KOPT-K1 (cell line): ENCODE data around the gene OPTC.
"Not testable (repeated sequence)": the region's sequence is repeated elsewhere in the genome, so short reads cannot be mapped to it uniquely, and the experiment has no call there.

Experiments used
- H3K27ac ChIP-seq: fragments of 200-600 bp; sonication (generic); 2 replicates; pipeline ENCODE4 v1.5.1; 2016; ENCODE audit warnings: antibody characterized with exemption, mild to moderate bottlenecking, low read depth, low read length; ENCODE audit not compliant: poor library complexity, severe bottlenecking
- H3K36me3 ChIP-seq: fragments of 200-600 bp; sonication (generic); 2 replicates; pipeline ENCODE4 v1.5.1; 2017; ENCODE audit warnings: antibody characterized with exemption, mild to moderate bottlenecking, low read length, moderate library complexity; ENCODE audit not compliant: insufficient read depth
- H3K9me3 ChIP-seq: fragments of 200-600 bp; sonication (generic); 2 replicates; pipeline ENCODE4 v1.5.1; 2017; ENCODE audit warnings: antibody characterized with exemption, low read length, mild to moderate bottlenecking; ENCODE audit not compliant: insufficient read depth, poor library complexity, severe bottlenecking

OPTC gene

GRCh38 chr1:203493901-203494300 lies at the start of gene OPTC:
OPTC (plus strand) TSS chr1:203494153; CDS start chr1:203496006, 1,853 bp downstream.
- Histone ChIP-seq H3K9me3 (no peaks in the 10 kb centered on the region), H3K27ac (no peak within 1 kb of the TSS), H3K36me3 (no peaks in the 10 kb centered on the region)

DNA sequence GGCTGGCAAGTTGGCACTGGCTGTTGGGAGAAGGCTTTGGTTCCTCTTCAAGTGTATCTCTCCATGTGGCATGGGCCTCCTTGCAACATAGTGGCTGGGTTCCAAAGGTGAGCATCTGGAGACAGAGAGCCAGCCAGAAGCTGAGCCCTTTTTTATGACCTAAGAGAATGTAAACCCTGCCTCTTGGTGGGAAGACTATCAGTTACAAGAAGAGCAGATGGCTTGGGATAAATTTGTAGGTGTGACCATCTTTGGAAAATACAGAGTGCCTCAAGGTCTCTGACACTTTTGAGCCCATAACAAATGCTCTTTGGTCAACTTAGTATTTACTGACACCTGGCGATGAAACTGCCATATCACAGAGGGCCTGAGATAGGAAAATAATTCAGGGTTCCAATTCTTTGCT lies 49.8 kb upstream of the OPTC start:
- no peak overlapping the region for H3K27ac ChIP-seq
- H3K36me3 ChIP-seq, result no peaks in the 10 kb centered on the region
- peaks cover 5% of the 10 kb centered on the region for H3K9me3 ChIP-seq

GRCh38 chr1:203447151-203447550 lies 46.8 kb upstream of the OPTC start:
- H3K27ac ChIP-seq, result no peak overlapping the region

DNA sequence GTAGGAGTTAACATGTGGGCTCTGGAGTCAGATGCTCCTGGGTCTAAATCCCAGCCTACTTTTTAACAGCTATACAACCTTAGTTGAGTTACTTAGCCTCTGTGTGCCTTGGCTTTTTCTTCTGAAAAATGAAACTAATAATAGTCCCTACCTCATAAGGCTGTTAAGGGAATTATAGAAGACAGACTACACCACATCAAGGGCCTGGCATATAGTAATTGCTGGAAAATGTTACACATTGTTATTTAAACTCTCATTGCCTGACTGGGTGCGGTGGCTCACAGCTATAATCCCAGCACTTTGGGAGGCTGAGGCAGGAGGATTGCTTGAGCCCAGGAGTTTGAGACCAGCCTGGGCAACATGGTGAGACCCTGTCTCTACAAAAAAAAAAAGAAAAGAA lies 46.4 kb upstream of the OPTC start:
- H3K9me3 ChIP-seq, H3K27ac ChIP-seq: not testable (repeated sequence)

More at GRCh38 chr1:203447151-203447550, 46.8 kb upstream of the OPTC start:
- Histone ChIP-seq H3K36me3 (no peaks in the 10 kb centered on the region), H3K9me3 (peaks cover 5% of the 10 kb centered on the region)

GRCh38 chr1:203448521-203449061 lies 45.4 kb upstream of the OPTC start:
- no peak overlapping the region for H3K27ac ChIP-seq
- peaks cover 5% of the 10 kb centered on the region for H3K9me3 ChIP-seq
- H3K36me3 ChIP-seq, result no peaks in the 10 kb centered on the region

More for the DNA sequence above, 46.4 kb upstream of the OPTC start:
- not testable (repeated sequence) for H3K36me3 ChIP-seq

GRCh38 chr1:203450001-203450400 lies 44.0 kb upstream of the OPTC start:
- Histone ChIP-seq H3K36me3 (no peaks in the 10 kb centered on the region), H3K9me3 (peaks cover 4% of the 10 kb centered on the region), H3K27ac (no peak overlapping the region)

DNA sequence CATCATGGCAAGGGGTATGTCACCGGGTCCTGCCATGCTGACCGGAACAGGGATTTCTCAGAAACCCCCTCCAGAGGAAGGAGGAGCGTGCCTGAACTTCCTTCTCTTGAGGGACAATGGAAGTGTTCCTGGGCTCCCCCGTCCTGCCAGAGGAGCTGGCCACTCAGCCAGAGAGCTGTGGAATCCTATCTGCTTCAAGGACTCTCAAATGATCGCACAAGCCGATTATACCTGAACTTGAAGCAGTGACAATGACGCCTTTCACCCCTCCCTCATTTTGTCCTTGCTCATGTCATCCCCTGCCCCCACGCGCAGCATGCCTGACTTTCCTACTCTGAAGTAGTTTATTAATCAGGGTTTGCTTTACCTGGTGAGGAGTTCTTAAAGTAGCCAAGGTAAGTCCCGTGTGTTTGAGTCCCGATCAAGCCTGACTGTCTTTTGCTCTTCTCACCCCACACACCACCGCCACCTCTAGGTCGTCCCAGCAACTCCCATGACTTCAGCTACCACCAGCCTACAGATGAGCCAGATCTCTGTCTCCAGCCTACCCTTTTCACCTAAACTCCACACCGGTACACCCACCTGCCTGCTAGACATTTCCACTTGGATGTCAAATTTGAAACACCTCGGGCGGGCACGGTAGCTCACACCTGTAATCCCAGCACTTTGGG lies 43.3 kb upstream of the OPTC start:
- Histone ChIP-seq H3K36me3 (no peaks in the 10 kb centered on the region), H3K27ac (no peak overlapping the region), H3K9me3 (no peaks in the 10 kb centered on the region)

- H3K36me3 ChIP-seq, result no peaks in the 10 kb centered on the region
- H3K9me3 ChIP-seq, result no peaks in the 10 kb centered on the region
- no peak overlapping the region for H3K27ac ChIP-seq
Observed at GRCh38 chr1:203451836-203452784, 41.8 kb upstream of the OPTC start.

DNA sequence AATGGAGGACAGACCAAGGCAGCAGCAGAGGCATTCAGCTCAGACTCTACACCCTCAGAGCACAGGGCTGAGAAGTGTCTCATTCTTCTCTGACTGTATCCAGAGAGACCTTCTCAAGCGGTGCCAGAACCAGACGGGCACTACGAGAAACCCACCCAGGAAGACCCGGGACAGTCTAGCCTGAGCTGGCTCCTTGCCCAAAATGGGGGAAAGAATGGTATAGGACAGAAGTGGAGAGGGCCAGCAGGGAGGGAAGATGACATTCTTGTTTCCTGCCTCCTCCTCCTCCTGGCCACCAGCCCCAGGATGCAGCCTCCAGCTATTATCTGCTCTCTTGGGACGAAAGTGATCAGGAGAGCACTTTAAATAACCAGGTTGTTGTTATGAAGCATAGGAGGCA lies 40.9 kb upstream of the OPTC start:
- no peaks in the 10 kb centered on the region for H3K9me3 ChIP-seq
- H3K27ac ChIP-seq, result no peak overlapping the region

GRCh38 chr1:203453616-203454015 lies 40.3 kb upstream of the OPTC start:
- H3K36me3 ChIP-seq, result no peaks in the 10 kb centered on the region
- no peaks in the 10 kb centered on the region for H3K9me3 ChIP-seq
- no peak overlapping the region for H3K27ac ChIP-seq

More for the DNA sequence above, 40.9 kb upstream of the OPTC start:
- H3K36me3 ChIP-seq, result no peaks in the 10 kb centered on the region

- H3K36me3 ChIP-seq, result no peaks in the 10 kb centered on the region
- H3K27ac ChIP-seq, result no peak overlapping the region
- H3K9me3 ChIP-seq, result no peaks in the 10 kb centered on the region
Observed at GRCh38 chr1:203454986-203455471, 38.9 kb upstream of the OPTC start.

- Histone ChIP-seq H3K27ac (no peak overlapping the region), H3K9me3 (no peaks in the 10 kb centered on the region), H3K36me3 (no peaks in the 10 kb centered on the region)
Observed at GRCh38 chr1:203455706-203456105, 38.2 kb upstream of the OPTC start.

DNA sequence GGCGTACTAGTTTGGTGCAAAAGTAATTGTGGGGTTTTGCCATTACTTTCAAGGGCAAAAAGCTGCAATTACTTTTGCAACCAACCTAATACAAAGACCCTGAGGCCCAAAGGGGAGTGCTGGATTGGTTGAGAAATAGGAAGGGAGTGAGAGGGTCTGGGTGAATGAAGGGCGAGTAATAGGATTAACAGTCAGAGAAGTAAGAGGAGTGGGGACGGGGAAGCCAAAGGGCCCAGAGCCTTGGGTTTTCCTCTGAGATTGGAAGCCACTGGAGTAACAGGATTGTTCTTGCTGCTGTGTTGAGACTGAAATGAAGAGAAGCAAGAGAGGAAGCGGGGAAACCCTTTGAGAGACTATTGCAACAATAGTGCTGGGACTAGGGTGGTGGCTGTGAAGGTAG lies 37.4 kb upstream of the OPTC start:
- H3K27ac ChIP-seq, result no peak overlapping the region
- no peaks in the 10 kb centered on the region for H3K9me3 ChIP-seq
- H3K36me3 ChIP-seq, result no peaks in the 10 kb centered on the region

DNA sequence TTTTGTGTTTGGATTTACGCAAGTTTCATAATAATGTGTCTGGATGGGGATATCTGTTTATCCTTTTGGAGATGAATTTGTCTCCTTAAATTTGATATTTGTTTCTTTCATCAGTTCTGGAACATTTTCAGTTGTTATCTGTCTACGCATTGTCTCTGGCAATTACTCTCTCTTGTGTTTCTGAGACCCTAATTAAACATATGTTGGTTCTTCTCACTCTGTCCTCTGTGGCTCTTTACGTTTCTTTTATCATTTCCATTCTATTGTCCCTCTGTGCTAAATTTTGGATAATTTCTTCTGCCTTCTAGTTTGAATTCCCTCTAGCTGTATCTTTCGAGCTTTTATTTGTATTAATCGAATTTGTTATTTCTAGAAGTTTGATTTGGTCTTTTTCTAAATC lies 35.9 kb upstream of the OPTC start:
- no peak overlapping the region for H3K27ac ChIP-seq

GRCh38 chr1:203459671-203460201 lies 34.2 kb upstream of the OPTC start:
- H3K36me3 ChIP-seq, result no peaks in the 10 kb centered on the region
- H3K27ac ChIP-seq, result no peak overlapping the region

More for the DNA sequence above, 35.9 kb upstream of the OPTC start:
- Histone ChIP-seq H3K9me3 (no peaks in the 10 kb centered on the region), H3K36me3 (no peaks in the 10 kb centered on the region)

More at GRCh38 chr1:203459671-203460201, 34.2 kb upstream of the OPTC start:
- no peaks in the 10 kb centered on the region for H3K9me3 ChIP-seq
